Thymus (tissue), 11 donors: ENCODE data around the gene IL4R. TPM values are rescaled to one million over a fixed set of nuclear protein-coding genes. Genes with fewer than 3 reads are reported as not detected.
A peak's percentile ranks its signal among the peaks of the same experiment; 100 is the strongest.

ENCODE experiments used
- DNase-seq, 9 donors: peaks; one replicate each; pipeline ENCODE4 v3.0.0-alpha.2; 2013; ENCODE audit warnings: low spot score in 9 of 9, low read depth in 6 of 9, missing footprints in 1 of 9
- H3K27ac ChIP-seq, 2 donors: one replicate each; pipeline ENCODE4 v1.5.1; 2013; ENCODE audit warnings: control low read depth in 1 of 2, low read depth in 1 of 2, low read length in 1 of 2, mild to moderate bottlenecking in 1 of 2, moderate library complexity in 1 of 2
- H3K27me3 ChIP-seq, 2 donors: one replicate each; pipeline ENCODE4 v1.5.1; 2013; ENCODE audit warnings: low read length in 1 of 2; ENCODE audit not compliant: control insufficient read depth in 2 of 2, insufficient read depth in 1 of 2
- H3K36me3 ChIP-seq, 2 donors: one replicate each; pipeline ENCODE4 v1.5.1; 2013; ENCODE audit warnings: low read length in 1 of 2, mild to moderate bottlenecking in 1 of 2, moderate library complexity in 1 of 2; ENCODE audit not compliant: control insufficient read depth in 2 of 2, insufficient read depth in 2 of 2
- H3K4me1 ChIP-seq, 2 donors: one replicate each; pipeline ENCODE4 v1.5.1; 2013; ENCODE audit warnings: low read length in 2 of 2; ENCODE audit not compliant: control insufficient read depth in 2 of 2, insufficient read depth in 2 of 2
- H3K4me3 ChIP-seq, 2 donors: one replicate each; pipeline ENCODE4 v1.5.1; 2013; ENCODE audit warnings: low read length in 2 of 2, control low read depth in 1 of 2, mild to moderate bottlenecking in 1 of 2
- H3K9me3 ChIP-seq, 2 donors: one replicate each; pipeline ENCODE4 v1.5.1; 2013; ENCODE audit warnings: low read length in 1 of 2, mild to moderate bottlenecking in 1 of 2; ENCODE audit not compliant: control insufficient read depth in 2 of 2, insufficient read depth in 1 of 2
- WGBS: extraction: QIAGEN DNeasy Blood & Tissue Kit; methylation state at CpG from one replicate; pipeline ENCODE4 v1.1.7; 2013; 5-methylcytosine and 5-hydroxymethylcytosine counted together
- polyA plus RNA-seq: library from polyadenylated mRNA; stranded (reverse); fragments of 200-250 nt; gene quantifications from one replicate; pipeline ENCODE4 v1.2.3, GENCODE V29; 2013
- total RNA-seq: library from RNA; stranded (reverse); fragments of 120-200 nt; gene quantifications from one replicate; pipeline ENCODE4 v1.2.4, GENCODE V29; 2013
- donor health status: healthy.

The IL4R gene
- total and polyA plus RNA-seq, 2 donors, result 14.8 to 36.8 TPM

DNA sequence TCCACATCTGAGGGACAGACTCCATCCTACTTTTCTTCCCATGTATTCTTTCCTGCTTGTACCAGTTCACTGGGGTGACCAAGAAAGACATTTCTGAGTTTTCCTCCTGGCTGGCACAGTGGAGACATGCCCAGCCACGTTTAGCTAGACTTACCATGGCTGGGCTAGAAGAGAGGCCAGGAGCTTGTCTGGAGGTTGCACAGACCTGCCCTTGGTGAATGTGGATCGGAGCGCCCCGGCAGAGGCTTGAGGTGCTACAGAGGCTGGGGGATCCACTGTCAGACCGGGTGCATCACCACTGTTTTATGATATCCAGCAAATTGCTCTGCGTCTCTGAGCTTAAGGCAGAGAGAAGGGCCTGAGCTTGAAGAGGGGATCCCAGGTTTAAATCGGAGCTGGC lies 3.5 kb downstream of the IL4R start:
- Histone ChIP-seq H3K9me3 (no peaks in the 10 kb centered on the region), H3K36me3 (no peaks in the 10 kb centered on the region), H3K4me1 (peaks cover 11 to 28% of the 10 kb centered on the region in 2 donors), H3K27ac (no peak overlapping the region), H3K27me3 (peaks cover 18 to 49% of the 10 kb centered on the region in 2 donors), H3K4me3 (no peak overlapping the region)
- WGBS, result 91% methylated on average over 7 of the region's 7 CpGs
- DNase-seq, result no peak

DNA sequence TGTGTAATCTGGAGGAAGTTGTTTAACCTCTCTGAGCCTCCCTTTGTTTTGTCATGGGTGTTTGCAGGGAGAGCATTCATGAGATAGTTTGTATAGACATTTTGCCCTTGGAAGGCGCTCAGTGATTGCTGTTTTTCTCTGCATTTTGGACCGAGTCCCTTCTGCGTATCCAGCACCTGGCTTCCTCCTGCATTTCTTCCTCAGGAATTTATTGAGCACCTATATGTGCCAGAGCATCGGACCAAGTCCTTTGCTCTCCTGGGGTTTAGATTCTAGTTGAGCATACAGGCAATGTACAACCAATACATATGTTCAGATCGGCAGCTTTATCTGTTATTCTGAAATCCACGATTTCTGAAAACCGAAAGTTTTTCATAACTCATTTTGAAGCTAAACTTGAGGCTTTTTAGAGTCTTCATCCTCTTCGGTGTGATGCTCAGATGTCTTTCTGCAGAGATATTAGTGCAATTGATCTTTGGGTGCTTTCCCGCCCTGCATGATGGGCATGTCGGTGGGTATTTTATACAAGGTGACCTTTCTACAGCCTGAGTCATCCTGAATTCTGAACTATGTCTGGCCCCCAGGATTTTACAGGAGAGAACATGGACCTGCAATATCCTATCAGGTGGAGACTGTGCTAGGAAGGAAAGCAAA lies 4.1 kb downstream of the IL4R start:
- Histone ChIP-seq H3K36me3 (no peaks in the 10 kb centered on the region), H3K9me3 (no peaks in the 10 kb centered on the region), H3K27ac (peak overlapping the region; percentile 40 to 55), H3K27me3 (peaks cover 13 to 43% of the 10 kb centered on the region in 2 donors), H3K4me3 (no peak overlapping the region), H3K4me1 (peaks cover 11 to 28% of the 10 kb centered on the region in 2 donors)
- DNase-seq, result no peak
- 92% methylated on average over 10 of the region's 10 CpGs for WGBS

DNA sequence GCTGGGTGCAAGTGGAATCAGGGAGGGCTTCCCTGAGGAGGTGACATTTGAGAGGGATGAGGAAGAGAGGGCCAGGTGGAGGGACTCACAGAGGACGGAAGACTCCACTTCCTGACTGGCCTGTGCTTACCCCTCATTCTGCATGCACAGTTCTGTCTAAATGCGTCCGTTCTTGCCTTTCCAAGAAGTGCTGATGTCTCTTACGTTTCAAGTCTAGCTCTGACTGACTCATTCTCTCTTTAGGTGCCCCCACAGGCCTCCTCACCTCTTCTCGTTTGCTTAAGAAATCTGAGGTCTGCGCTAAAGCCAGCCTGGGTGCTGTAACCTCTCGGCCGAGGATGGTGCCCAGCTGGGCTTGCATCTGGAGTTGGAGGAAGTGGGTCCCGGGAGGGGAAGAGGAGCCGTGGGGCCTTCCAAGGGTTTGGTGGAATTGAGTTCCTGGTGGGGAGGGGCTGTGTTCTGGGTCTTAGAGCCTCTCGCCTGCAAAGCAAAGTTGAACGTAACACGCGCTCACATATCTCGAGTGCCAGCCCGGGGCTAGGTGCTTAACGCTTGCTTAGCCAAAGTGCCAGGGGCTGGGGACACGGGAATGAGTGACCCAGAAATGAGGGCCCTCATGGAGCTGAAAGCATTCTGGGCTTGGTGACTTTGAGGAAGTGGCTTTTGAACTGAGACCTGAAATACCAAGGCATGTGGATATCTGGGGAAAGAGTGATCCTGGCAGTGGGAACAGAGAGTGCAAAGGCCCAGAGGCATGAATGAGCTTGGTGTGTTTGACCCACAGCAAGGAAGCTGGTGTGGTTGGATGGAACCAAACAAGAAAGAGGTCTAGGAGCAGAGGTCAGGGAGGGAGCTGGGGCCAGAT lies 4.8 kb downstream of the IL4R start:
- 24% methylated on average over 18 of the region's 18 CpGs for WGBS
- peak in 5 of 9 donors; percentile 15 to 66 (median 21) for DNase-seq
- Histone ChIP-seq H3K9me3 (no peaks in the 10 kb centered on the region), H3K27ac (peak overlapping the region; percentile 40 to 86), H3K27me3 (peaks cover 11 to 36% of the 10 kb centered on the region in 2 donors), H3K4me3 (no peak overlapping the region), H3K36me3 (no peaks in the 10 kb centered on the region), H3K4me1 (peaks cover 11 to 25% of the 10 kb centered on the region in 2 donors)

DNA sequence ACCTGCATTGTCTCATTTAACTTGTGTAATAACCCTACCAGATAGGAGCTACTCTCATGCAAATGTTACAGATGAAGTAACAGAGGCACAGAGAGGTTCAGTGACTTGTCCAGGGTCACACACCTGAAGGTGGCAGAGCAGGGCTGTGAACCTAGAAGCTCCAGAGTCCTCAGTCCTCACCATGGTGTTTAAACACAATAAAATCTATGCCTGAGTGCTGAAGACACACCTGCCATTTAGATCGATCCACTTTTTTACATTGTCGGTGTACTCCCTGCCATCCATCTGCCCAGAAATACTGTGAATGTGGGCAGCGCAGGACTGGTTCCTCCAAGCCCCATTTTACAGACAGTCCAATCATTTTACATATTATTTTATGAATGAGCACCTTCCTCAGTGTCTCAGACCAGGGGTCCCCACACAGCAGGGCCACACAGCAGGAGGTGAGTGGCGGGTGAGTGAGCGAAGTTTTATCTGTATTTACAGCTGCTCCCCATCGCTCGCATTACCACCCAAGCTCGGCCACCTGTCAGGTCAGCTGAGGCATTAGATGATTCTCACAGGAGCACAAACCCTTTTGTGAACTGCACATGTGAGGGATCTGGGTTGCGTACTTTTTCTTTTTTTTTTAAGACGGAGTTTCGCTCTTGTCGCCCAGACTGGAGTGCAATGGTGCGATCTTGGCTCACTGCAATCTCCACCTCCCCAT lies 5.6 kb downstream of the IL4R start:
- H3K36me3 ChIP-seq, result no peaks in the 10 kb centered on the region
- DNase-seq, result no peak
- peak overlapping the region in 1 of 2 donors; percentile 40 for H3K27ac ChIP-seq
- H3K9me3 ChIP-seq, result no peaks in the 10 kb centered on the region
- H3K4me3 ChIP-seq, result no peak overlapping the region
- H3K4me1 ChIP-seq, result peaks cover 11 to 21% of the 10 kb centered on the region in 2 donors
- peaks cover 5 to 29% of the 10 kb centered on the region in 2 donors for H3K27me3 ChIP-seq
- 99% methylated on average over 13 of the region's 13 CpGs for WGBS

DNA sequence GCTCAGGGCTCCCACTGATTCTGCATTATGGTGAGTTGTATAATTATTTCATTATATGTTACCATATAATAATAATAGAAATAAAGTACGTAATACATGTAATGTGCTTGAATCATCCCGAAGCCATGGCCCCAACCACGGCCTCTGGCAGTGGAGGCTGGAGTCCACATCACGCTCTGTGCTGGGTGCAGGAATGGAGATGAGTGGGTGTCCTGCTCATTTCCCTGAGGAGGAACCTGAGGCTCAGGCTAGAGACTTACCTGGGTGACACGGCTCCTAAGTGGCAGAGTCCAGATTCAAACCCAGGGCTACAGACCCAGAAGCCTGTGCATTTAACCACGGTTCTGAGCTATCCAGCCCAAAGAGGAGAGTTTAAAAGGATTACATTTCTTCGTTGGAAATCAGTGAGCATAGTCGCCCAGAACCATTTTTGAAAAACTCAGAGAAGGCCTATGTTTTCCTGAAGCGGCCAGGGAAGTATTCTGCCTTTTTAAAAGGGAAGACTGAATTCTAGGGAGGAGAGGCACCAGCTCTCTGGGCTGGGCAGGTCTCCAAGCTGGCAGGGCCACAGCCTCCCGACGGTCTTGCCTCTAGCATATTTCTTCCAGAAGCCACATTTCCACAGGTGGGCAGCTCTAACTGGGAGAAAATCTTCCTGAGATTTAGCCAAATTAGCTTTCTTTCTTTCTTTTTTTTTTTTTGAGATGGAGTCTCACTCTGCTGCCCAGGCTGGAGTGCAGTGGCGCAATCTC lies 6.7 kb downstream of the IL4R start:
- H3K4me3 ChIP-seq, result no peak overlapping the region
- H3K36me3 ChIP-seq, result no peaks in the 10 kb centered on the region
- 96% methylated on average over 12 of the region's 12 CpGs for WGBS
- DNase-seq, result no peak
- no peaks in the 10 kb centered on the region for H3K9me3 ChIP-seq
- H3K27ac ChIP-seq, result no peak overlapping the region
- peaks cover 0 to 19% of the 10 kb centered on the region in 2 donors for H3K27me3 ChIP-seq
- peaks cover 11 to 20% of the 10 kb centered on the region in 2 donors for H3K4me1 ChIP-seq

DNA sequence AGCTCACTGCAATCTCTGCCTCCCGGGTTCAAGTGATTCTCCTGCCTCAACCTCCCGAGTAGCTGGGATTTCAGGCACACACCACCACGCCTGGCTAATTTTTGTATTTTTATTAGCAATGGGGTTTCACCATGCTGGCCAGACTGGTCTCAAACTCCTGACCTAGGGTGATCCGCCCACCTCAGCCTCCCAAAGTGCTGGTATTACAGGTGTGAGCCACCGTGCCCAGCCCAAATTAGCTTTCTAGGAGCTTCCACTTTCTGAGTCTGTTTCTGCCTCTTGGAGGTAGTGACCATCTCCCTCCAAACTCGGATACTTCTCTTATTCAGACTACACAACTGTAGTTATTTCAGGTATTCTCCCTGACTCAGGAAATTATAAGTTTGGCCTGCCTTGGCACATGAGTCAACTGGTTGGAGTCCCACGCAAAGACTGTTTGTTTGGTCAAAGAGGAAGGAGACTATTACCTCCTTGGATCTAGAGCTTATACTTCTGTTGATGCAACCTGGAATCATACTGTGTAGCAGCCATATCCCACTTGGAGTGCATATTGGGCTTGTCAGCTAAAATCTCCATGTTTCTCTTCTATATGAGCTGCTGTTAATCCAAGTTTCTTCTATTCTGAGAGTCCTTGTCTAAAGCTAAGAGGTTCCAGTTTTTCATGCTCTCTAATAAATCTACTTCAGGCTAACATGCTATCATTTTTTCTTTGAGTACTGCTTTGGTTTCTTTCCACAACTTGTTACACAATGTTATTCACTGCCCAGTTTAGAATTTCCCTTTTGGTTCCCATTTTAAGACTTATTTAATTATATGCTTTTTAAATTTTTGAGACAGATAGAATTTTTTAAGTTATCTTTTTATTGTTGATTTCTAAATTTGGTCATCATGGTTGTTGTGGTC lies 7.5 kb downstream of the IL4R start:
- no peaks in the 10 kb centered on the region for H3K36me3 ChIP-seq
- 96% methylated on average over 7 of the region's 7 CpGs for WGBS
- peaks cover 0 to 12% of the 10 kb centered on the region in 2 donors for H3K27me3 ChIP-seq
- no peak for DNase-seq
- H3K27ac ChIP-seq, result peak overlapping the region in 1 of 2 donors; percentile 31
- no peaks in the 10 kb centered on the region for H3K9me3 ChIP-seq
- H3K4me3 ChIP-seq, result no peak overlapping the region
- peaks cover 11 to 20% of the 10 kb centered on the region in 2 donors for H3K4me1 ChIP-seq

DNA sequence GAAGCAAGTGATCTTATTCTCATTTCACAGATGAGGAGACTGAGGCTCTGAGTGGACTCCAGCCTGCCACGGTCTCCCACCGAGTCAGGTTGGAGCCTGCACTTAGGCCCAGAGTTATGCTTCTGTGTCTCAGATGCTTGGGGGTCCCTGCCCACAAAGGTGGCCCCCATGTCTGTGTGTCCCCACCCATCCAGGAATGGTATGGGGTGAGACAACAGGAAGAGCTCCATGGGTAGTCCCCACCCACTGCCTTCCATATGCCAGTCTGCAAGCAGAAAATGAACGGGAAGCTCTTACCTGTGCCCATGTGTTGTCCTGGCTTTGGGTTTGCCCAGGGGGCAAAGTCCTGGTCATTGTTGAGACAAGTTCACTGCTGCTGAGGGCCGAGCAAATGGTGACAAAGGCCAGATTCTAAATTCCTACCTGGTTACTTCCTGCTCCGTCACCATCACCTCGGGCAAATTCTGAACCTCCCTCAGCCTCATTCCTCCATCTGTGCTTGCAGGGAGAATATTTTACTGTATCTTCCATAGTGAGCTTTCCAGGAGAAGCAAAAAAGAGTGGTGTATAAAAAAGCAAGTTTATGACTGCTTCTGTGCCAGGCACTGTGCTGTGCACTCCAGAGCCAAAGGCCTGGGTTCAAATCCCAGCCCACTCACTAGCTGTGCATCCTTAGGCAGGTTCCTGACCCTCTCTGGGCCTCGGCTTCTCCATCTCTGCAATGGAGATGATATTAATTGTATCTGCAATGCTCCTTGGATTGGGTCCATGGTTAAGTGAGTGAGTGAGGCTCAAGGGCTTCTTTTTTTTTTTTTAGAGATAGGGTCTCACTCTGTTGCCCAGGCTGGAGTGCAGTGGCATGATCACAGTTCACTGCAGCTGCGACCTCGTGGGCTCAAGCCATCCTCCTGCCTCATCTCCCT lies 9.3 kb downstream of the IL4R start:
- Histone ChIP-seq H3K4me3 (no peak overlapping the region), H3K36me3 (no peaks in the 10 kb centered on the region), H3K27me3 (peaks cover 0 to 5% of the 10 kb centered on the region in 2 donors), H3K9me3 (no peaks in the 10 kb centered on the region), H3K27ac (no peak overlapping the region), H3K4me1 (peaks cover 14 to 29% of the 10 kb centered on the region in 2 donors)
- no peak for DNase-seq
- 97% methylated on average over 9 of the region's 9 CpGs for WGBS
